ENCODE measurements around the gene TLE2. TPM values are rescaled to one million over a fixed set of nuclear protein-coding genes. Genes with fewer than 3 reads are reported as not detected.

The TLE2 gene
- total RNA-seq, 1 experiment from 2014 or later, result 35.6 TPM

- ChIA-PET RAD21 (ENCODE audit: low non-redundant PET in 1 of 2, low total read pairs in 2 of 2, uncharacterized antibody in 2 of 2, unreplicated experiment in 2 of 2) (no interaction called here), CTCF (no interaction called here), POLR2A (no interaction called here)
- no peak for TF ChIP-seq CTCF (IDR thresholded peaks at IDR 0.05 in 2 of 3, conservative IDR thresholded peaks at IDR 0.05 in 1 of 3; ENCODE audit: borderline replicate concordance in 1 of 3, insufficient read depth in 1 of 3, low read depth in 2 of 3, low read length in 2 of 3)
- TF ChIP-seq CEBPB (IDR thresholded peaks at IDR 0.05; ENCODE audit: low read depth), result no peak
- TF ChIP-seq ATF3 (IDR thresholded peaks at IDR 0.05), result no peak
- TF ChIP-seq JUND (IDR thresholded peaks at IDR 0.05), result no peak
- no peak for TF ChIP-seq EZH2 (IDR thresholded peaks at IDR 0.05)
- no peak for TF ChIP-seq POLR2AphosphoS5 (IDR thresholded peaks at IDR 0.05; ENCODE audit: low read depth, low read length)
- no peak for TF ChIP-seq ZFX (IDR thresholded peaks at IDR 0.05)
- no peak for TF ChIP-seq ELF1 (IDR thresholded peaks at IDR 0.05; ENCODE audit: borderline replicate concordance, low read depth)
- TF ChIP-seq TCF7L2 (IDR thresholded peaks at IDR 0.05; ENCODE audit: borderline replicate concordance, extremely low read depth, insufficient read depth, insufficient read length), result no peak
- no peak for TF ChIP-seq SP1 (IDR thresholded peaks at IDR 0.05; ENCODE audit: low read depth)
- no peak for TF ChIP-seq EGR1 (IDR thresholded peaks at IDR 0.05; ENCODE audit: low read depth)
- no peak for TF ChIP-seq SIN3A (IDR thresholded peaks at IDR 0.05; ENCODE audit: low read depth)
- TF ChIP-seq REST (IDR thresholded peaks at IDR 0.05; ENCODE audit: low read depth), result no peak
- no peaks in the 10 kb centered on the region for H4K20me1 ChIP-seq (ENCODE audit: insufficient read depth)
- intact Hi-C loops (cut with micrococcal nuclease), result no loop called here
- H3K9ac ChIP-seq (ENCODE audit: low read length), result no peak overlapping the region
- no peak for DNase-seq (ENCODE audit: low read depth, low spot score)
- H3K4me1 ChIP-seq (ENCODE audit: control insufficient read depth in 1 of 2, insufficient read depth in 2 of 2, low read length in 2 of 2), result no peaks in the 10 kb centered on the region
- H3K36me3 ChIP-seq (ENCODE audit: control insufficient read depth in 1 of 2, insufficient read depth in 2 of 2, low read length in 2 of 2), result no peaks in the 10 kb centered on the region; a peak in 1 of 4 replicates
- no peak overlapping the region for H3K4me3 ChIP-seq (replicated peaks in 1 of 2; ENCODE audit: low read depth in 1 of 2, low read length in 2 of 2)
- ATAC-seq, result no peak
- H2AFZ ChIP-seq (ENCODE audit: low read depth, low read length, poor library complexity, severe bottlenecking), result no peak overlapping the region
- no TSS peak for BruUV-seq (replicated peaks)
- H3K79me2 ChIP-seq (ENCODE audit: insufficient read depth, low read length), result no peaks in the 10 kb centered on the region
- H3K4me2 ChIP-seq (ENCODE audit: low read length), result no peak overlapping the region
- H3K27me3 ChIP-seq (ENCODE audit: insufficient read depth, low read length), result no peaks in the 10 kb centered on the region
- H3K9me3 ChIP-seq (ENCODE audit: control insufficient read depth in 1 of 2, insufficient read depth in 1 of 2, low read depth in 1 of 2, low read length in 2 of 2), result no peaks in the 10 kb centered on the region
- H3K9me2 ChIP-seq (ENCODE audit: insufficient read depth), result no peaks in the 10 kb centered on the region
- no peak overlapping the region for H3K27ac ChIP-seq (ENCODE audit: low read depth, low read length)
Measured at GRCh38 chr19:2998642-2999041, 30.4 kb downstream of the TLE2 start.

All from HCT116 (cell line).